Uterus (tissue), 2 donors: Measurements from ENCODE around the gene VEPH1.

Experiments used
- POLR2A ChIP-seq, 2 donors: fragments of 450-650 bp; IDR thresholded peaks; one replicate each; pipeline ENCODE4 v1.6.1; 2016; ENCODE audit warnings: antibody characterized with exemption in 2 of 2, mild to moderate bottlenecking in 1 of 2, moderate library complexity in 1 of 2
- TF ChIP-seq, protein P1 (sequence below), 4 experiments: fragments of 200-600 bp in 2 of 4; fragments of 450-650 bp in 2 of 4; sonication (generic) in 2 of 4; IDR thresholded peaks; one replicate each; pipeline ENCODE4 v1.5.1; 2016 to 2019; ENCODE audit warnings: antibody characterized with exemption in 4 of 4, mild to moderate bottlenecking in 2 of 4, moderate library complexity in 1 of 4

DNA sequence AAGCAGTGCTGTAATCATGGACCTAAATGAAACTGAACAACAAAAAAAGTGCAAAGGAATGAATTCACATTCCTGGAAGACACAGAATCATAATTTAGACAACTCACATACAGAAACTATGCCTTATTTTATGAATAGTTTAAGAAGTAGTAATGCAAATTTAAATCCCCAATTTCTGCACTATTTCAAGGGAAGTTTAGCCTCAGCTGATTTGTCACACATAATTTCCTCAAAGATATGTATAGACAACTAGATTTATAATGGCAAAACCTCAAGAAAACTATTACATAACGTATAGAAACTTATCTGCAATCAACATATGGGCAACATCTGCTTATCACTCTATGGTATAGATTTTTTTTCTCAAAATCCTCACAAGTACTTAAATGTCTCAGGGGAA lies 74.4 kb downstream of the VEPH1 start:
- TF ChIP-seq, protein P1, sequence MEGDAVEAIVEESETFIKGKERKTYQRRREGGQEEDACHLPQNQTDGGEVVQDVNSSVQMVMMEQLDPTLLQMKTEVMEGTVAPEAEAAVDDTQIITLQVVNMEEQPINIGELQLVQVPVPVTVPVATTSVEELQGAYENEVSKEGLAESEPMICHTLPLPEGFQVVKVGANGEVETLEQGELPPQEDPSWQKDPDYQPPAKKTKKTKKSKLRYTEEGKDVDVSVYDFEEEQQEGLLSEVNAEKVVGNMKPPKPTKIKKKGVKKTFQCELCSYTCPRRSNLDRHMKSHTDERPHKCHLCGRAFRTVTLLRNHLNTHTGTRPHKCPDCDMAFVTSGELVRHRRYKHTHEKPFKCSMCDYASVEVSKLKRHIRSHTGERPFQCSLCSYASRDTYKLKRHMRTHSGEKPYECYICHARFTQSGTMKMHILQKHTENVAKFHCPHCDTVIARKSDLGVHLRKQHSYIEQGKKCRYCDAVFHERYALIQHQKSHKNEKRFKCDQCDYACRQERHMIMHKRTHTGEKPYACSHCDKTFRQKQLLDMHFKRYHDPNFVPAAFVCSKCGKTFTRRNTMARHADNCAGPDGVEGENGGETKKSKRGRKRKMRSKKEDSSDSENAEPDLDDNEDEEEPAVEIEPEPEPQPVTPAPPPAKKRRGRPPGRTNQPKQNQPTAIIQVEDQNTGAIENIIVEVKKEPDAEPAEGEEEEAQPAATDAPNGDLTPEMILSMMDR (IDR thresholded peaks at IDR 0.05) = no peak
- no peak for TF ChIP-seq POLR2A (IDR thresholded peaks at IDR 0.05)
